ENCODE results near the gene KRTAP13-3. TPM values are rescaled to one million over a fixed set of nuclear protein-coding genes. Genes with fewer than 3 reads are reported as not detected.

The KRTAP13-3 gene, protein sequence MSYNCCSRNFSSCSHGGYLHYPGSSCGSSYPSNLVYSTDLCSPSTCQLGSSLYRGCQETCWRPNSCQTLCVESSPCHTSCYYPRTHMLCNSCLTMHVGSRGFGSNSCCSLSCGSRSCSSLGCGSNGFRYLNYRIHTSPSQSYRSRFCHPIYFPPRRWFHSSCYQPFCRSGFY
- total RNA-seq: not detected

DNA sequence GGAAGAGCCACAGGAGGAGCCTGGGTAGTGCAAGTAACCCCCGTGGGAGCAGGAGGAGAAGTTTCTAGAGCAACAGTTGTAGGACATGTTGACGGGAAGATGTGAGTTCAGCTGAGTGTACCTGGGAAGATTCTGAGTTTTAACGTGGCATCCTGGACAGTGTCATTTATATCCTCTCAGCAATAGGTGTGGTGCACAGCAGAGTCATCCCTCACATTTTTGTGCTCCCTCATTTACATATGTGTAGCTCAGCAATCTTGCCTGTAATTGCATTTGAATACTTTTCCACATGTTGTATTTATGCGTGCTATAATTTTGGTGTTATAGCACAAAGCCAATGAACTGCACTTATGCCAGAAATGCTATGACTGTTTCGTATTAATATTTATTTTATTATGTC is at the start of gene KRTAP13-3:
Gene KRTAP13-3 (minus strand): TSS at position 101 of the 400 bp plus-strand sequence. CDS start 14 bp downstream, at position 87.
- no peak within 1 kb of the TSS for H3K4me3 ChIP-seq
- ATAC-seq (replicated peaks in 6 of 8): no peak
- in situ Hi-C loops (cut with MboI; ENCODE audit: low pct_unique_long_range_greater_than_20kb in 2 of 9, low sequenced_read_pairs in 9 of 9, unreplicated experiment in 9 of 9): no loop called here
- no peak within 1 kb of the TSS for H3K27ac ChIP-seq
- WGBS, 10 experiments: 29 to 86% (median 67%) methylated on average over 1 to 3 of the region's 5 CpGs; no CpG with 5 or more reads in 1 of the 10 experiments
- no peaks in the 10 kb centered on the region for H3K4me1 ChIP-seq (replicated peaks in 1 of 2)

DNA sequence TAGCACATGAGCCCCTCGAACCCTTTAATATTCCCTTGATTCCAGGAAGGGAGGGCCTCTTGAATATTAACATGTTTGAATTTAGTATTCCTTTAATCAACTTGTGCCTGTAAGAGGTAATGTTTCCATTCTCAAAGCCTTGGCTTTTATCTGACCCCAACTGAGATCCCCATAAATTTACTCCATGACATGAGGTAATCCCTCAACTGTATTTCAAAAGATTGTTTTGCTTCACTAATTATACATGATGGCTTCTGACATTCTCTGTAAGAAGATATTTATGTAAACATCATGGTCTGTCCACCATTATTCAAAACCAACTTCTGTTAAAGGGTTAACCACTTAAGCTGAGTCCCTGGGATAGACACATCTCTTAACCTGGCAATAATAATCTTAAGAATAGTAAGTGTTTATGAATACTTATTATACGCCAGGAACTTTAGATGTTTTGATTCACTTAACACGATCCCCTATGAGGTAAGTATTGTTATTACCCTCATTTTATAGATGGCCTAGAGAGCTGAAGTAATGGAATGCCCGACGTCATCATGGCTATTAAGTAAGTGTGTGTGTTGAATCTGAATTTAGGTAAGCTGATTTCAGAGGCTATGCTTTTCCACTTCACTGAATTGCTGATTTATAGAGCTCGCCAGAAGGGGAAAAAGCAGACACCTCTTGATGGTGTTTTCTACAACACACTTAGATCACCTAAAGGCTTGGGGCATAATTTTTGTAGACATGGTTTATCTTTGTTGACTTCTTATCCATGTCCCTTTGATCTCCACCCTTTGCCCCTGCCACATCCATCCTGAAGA is 43.4 kb upstream of the KRTAP13-3 start:
- peak in 5 of 8 experiments; percentile 88 to 95 (median 89) for ATAC-seq (replicated peaks in 6 of 8)
- in situ Hi-C loops (cut with MboI; ENCODE audit: low pct_unique_long_range_greater_than_20kb in 2 of 9, low sequenced_read_pairs in 9 of 9, unreplicated experiment in 9 of 9): no loop called here

DNA sequence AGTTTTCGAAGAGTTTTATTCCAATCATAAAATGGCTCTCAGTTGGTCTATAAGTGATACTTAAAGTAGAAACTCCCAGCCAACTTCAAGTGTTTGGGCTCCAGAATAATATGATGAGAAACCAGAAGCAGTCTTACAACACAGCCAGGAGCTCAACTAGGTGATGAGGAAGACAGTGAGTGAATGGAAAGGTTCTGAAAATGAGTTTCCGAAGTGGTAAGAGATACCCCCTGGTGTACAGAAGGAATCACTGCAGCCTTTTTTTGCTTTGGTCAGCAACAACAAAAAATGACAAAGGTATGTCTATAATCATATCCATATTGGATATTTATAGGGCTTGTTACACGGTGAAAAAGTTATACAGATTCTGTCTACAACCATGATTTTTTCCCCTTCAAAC is 38.0 kb upstream of the KRTAP13-3 start:
- ATAC-seq (replicated peaks in 6 of 8): no peak
- no peak overlapping the region for H3K4me3 ChIP-seq
- H3K27ac ChIP-seq: no peak overlapping the region
- WGBS, 10 experiments: 0 to 100% (median 53%) methylated on average over 1 to 3 of the region's 3 CpGs
- in situ Hi-C loops (cut with MboI; ENCODE audit: low pct_unique_long_range_greater_than_20kb in 2 of 9, low sequenced_read_pairs in 9 of 9, unreplicated experiment in 9 of 9): no loop called here
- H3K4me1 ChIP-seq (replicated peaks in 1 of 2): peaks cover 4 to 12% of the 10 kb centered on the region in 2 donors

More for the DNA sequence above, 43.4 kb upstream of the KRTAP13-3 start:
- Histone ChIP-seq H3K4me3 (no peak overlapping the region), H3K4me1 (replicated peaks in 1 of 2) (peaks cover 17 to 24% of the 10 kb centered on the region in 2 donors), H3K27ac (peak overlapping the region; percentile 24 to 26)
- 0 to 83% (median 41%) methylated on average over 1 to 5 of the region's 6 CpGs for WGBS, 10 experiments

DNA sequence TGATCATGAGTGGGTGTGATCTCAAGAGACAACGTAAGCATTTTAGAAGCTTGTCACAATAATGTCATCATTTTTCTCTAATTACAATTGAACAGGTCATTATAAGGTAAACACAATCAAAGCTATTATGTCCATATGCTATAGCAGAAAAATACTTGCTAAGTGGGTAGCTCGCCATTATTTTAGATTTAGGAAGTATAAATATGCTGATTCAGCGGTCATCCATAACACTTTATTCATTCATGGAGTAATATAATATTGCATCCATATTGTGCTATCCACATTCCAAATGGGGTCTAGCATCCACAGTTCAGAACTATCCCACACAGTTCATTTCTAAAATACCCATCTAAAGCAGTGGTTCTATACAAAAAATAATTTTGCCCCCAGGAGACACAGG is 22.8 kb upstream of the KRTAP13-3 start:
- H3K27ac ChIP-seq: no peak overlapping the region
- H3K4me1 ChIP-seq (replicated peaks in 1 of 2): no peaks in the 10 kb centered on the region
- ATAC-seq (replicated peaks in 6 of 8): no peak
- in situ Hi-C loops (cut with MboI; ENCODE audit: low pct_unique_long_range_greater_than_20kb in 2 of 9, low sequenced_read_pairs in 9 of 9, unreplicated experiment in 9 of 9): no loop called here
- H3K4me3 ChIP-seq: no peak overlapping the region
- 8 to 100% (median 94%) methylated on average over 1 to 3 of the region's 3 CpGs; no CpG with 5 or more reads in 1 of the 10 experiments for WGBS, 10 experiments

DNA sequence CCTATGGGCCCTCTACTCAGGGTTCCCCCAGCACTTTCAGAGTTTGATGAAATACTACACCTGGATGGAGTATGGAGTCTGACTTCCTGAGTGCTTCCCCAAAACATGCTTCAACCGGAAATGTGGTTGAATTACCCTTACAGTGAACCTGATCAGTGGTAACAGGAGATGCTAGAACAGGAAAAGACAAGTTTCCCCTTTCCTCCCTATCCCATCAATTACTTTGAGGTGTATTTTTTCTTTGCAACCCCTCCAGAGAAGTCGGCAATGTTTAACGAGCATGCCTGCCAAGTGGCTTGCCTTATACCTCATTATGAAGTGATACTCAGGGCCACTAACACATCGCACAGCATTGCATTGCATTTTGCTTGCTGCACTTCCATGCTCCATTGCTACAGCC is 21.3 kb upstream of the KRTAP13-3 start:
- Histone ChIP-seq H3K27ac (no peak overlapping the region), H3K4me3 (no peak overlapping the region), H3K4me1 (replicated peaks in 1 of 2) (no peaks in the 10 kb centered on the region)
- in situ Hi-C loops (cut with MboI; ENCODE audit: low pct_unique_long_range_greater_than_20kb in 2 of 9, low sequenced_read_pairs in 9 of 9, unreplicated experiment in 9 of 9): no loop called here
- no peak for ATAC-seq (replicated peaks in 6 of 8)
- WGBS, 10 experiments: 14 to 100% (median 67%) methylated on average over 2 to 4 of the region's 4 CpGs; no CpG with 5 or more reads in 3 of the 10 experiments

DNA sequence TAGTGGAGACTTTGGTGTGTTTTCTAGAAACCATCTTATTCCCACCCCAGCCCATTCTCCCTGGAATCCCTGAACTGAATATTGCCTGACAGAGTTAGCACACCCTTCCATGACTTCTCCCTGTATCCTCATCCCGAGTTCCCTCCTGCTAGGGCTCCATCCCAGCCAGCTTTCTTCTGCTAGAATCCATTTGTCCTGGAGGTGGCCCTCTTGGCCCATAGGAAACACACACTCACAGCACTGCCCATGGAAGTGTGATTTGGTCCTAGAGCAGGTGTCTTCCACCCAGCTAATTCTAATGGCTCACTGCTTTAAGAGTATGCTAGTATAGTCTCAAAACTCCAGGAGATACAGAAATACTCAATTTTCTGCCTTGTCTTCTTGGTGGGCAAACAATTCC is 18.5 kb upstream of the KRTAP13-3 start:
- WGBS, 10 experiments: 0 to 100% (median 60%) methylated on average over 1 of the region's 1 CpG; no CpG with 5 or more reads in 5 of the 10 experiments
- no peak overlapping the region for H3K4me3 ChIP-seq
- ATAC-seq (replicated peaks in 6 of 8): no peak
- H3K4me1 ChIP-seq (replicated peaks in 1 of 2): no peaks in the 10 kb centered on the region
- in situ Hi-C loops (cut with MboI; ENCODE audit: low pct_unique_long_range_greater_than_20kb in 2 of 9, low sequenced_read_pairs in 9 of 9, unreplicated experiment in 9 of 9): no loop called here
- no peak overlapping the region for H3K27ac ChIP-seq

DNA sequence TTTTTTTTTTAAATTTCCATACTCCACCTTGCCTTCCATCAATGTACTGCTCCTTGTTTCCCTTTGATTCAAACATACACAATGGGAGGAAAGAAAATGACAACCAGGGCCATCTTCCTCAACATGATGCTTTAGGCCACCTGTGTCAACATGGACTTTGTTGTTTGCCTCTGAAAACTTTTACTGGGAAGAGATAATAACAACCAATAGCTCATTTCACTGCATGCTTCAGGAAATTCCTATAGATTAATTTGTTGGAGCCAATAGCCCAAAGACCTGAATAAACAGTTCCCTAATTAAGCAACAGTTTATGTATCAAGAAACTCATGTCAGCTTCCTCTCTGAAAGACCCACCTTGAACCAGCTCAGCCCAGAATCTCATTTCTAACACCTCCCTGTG is 17.5 kb upstream of the KRTAP13-3 start:
- no peak overlapping the region for H3K4me3 ChIP-seq

DNA sequence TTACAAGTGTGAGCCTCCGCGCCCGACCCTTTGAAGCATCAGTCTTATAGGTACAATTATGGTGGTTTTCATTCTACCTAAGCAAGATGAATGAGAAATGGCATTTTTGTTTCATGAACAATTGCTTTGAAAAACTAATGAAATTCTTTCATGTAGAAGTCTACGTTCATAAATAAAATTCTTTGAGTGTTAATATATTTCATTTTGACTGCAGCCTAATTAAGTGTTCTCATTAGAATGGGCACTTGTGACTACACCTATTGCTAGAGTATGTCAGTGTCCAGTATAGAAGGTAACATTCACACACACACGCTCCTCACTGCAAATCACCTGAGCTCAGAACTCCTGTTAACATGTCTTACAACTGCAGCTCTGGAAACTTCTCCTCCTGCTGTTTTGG is 14.2 kb upstream of the KRTAP13-3 start, which contains the start of gene KRTAP15-1:
Gene KRTAP15-1 (plus strand): TSS at position 301 of the 400 bp plus-strand sequence. CDS start 53 bp downstream, at position 354.
- Histone ChIP-seq H3K4me3 (no peak within 1 kb of the TSS), H3K27ac (no peak within 1 kb of the TSS), H3K4me1 (replicated peaks in 1 of 2) (peaks cover 0 to 6% of the 10 kb centered on the region in 2 donors)
- no peak for ATAC-seq (replicated peaks in 6 of 8)
- WGBS, 10 experiments: 20 to 100% (median 98%) methylated on average over 1 to 5 of the region's 5 CpGs; no CpG with 5 or more reads in 2 of the 10 experiments
- in situ Hi-C loops (cut with MboI; ENCODE audit: low pct_unique_long_range_greater_than_20kb in 2 of 9, low sequenced_read_pairs in 9 of 9, unreplicated experiment in 9 of 9): no loop called here

More for the DNA sequence above, 17.5 kb upstream of the KRTAP13-3 start:
- H3K27ac ChIP-seq: no peak overlapping the region
- in situ Hi-C loops (cut with MboI; ENCODE audit: low pct_unique_long_range_greater_than_20kb in 2 of 9, low sequenced_read_pairs in 9 of 9, unreplicated experiment in 9 of 9): no loop called here
- peaks cover 0 to 3% of the 10 kb centered on the region in 2 donors for H3K4me1 ChIP-seq (replicated peaks in 1 of 2)
- ATAC-seq (replicated peaks in 6 of 8): no peak

DNA sequence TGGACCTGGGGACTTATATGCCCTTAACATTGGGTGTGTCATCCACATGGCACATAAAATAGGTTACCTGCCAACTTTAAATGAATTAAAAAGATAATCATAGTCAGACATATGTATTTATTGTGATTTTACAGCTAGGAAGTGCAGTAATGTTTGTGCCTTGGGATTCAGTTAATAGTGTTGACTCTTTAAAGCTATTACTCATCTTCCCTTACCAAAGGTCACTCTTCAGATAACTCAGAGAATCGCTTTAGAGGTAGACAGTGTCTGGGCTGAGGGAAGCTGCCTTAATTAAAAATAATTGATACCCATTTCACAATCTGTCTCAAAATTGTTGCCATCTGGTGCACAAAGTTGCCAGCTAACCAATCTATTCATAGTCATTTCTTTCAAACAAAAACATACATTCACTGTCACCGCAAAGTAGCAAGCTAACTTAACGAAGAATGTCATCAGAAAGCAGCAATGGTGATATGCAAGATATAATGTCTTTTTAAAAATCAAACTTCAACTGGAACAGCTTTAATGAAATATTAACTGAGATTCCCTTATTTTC is 11.4 kb upstream of the KRTAP13-3 start:
- in situ Hi-C loops (cut with MboI; ENCODE audit: low pct_unique_long_range_greater_than_20kb in 2 of 9, low sequenced_read_pairs in 9 of 9, unreplicated experiment in 9 of 9): no loop called here
- Histone ChIP-seq H3K4me1 (replicated peaks in 1 of 2) (peaks cover 0 to 6% of the 10 kb centered on the region in 2 donors), H3K27ac (no peak overlapping the region), H3K4me3 (no peak overlapping the region)
- peak in 3 of 8 experiments; percentile 24 to 63 (median 51) for ATAC-seq (replicated peaks in 6 of 8)
- 0 to 100% (median 59%) methylated on average over 1 to 3 of the region's 3 CpGs for WGBS, 10 experiments

DNA sequence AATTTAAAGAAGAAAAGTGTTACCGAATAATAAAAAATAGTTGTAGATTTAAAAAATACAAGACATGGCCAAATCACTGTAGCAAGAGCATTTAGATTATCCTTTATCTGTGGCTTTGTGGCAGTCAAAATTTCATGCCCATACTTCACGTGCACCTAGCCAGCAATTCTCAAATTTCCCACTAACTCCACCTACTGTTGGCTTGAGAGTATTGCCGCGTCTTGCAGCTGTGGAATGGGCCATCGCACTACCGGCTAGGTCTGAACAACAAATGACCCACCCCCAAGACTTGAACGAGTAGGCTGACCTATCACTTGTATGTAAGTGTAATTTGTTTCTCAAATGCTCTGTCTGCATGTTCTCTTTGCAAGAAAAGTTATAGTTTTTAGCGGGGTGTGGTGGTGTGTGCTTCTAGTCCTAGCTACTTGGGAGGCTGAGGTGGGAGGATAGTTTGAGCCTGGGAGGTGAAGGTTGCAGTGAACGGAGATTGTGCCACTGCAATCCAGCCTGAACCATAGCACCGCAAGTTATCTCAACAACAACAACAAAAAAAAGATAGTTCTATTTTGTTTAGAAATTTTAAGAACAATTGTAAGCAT is 8.4 kb upstream of the KRTAP13-3 start:
- in situ Hi-C loops (cut with MboI; ENCODE audit: low pct_unique_long_range_greater_than_20kb in 2 of 9, low sequenced_read_pairs in 9 of 9, unreplicated experiment in 9 of 9): no loop called here
- ATAC-seq (replicated peaks in 6 of 8): peak in 3 of 8 experiments; percentile 65 to 78 (median 70)
- H3K4me3 ChIP-seq: no peak overlapping the region
- peaks cover 0 to 6% of the 10 kb centered on the region in 2 donors for H3K4me1 ChIP-seq (replicated peaks in 1 of 2)
- WGBS, 10 experiments: 5 to 85% (median 58%) methylated on average over 3 to 10 of the region's 10 CpGs
- no peak overlapping the region for H3K27ac ChIP-seq

DNA sequence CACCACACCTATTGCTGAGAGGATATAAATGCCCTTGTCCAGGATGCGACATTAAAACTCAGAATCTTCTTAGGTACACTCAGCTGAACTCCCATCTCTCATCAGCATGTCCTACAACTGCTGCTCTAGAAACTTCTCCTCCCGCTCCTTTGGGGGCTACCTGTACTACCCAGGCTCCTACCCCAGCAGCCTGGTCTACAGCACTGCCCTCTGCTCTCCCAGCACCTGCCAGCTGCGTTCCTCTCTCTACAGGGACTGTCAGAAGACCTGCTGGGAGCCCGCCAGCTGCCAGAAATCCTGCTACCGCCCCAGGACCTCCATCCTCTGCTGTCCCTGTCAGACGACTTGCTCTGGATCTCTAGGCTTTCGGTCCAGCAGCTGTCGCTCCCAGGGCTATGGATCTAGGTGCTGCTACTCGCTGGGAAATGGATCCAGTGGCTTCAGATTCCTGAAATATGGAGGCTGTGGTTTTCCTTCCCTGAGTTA is 4.5 kb upstream of the KRTAP13-3 start, which contains the start of gene KRTAP13-4:
Gene KRTAP13-4 (plus strand): TSS at position 51 of the 486 bp plus-strand sequence. CDS start 56 bp downstream, at position 107.
- Histone ChIP-seq H3K4me1 (replicated peaks in 1 of 2) (no peaks in the 10 kb centered on the region), H3K4me3 (no peak within 1 kb of the TSS), H3K27ac (no peak within 1 kb of the TSS)
- no peak for ATAC-seq (replicated peaks in 6 of 8)
- WGBS, 10 experiments: 0 to 100% (median 76%) methylated on average over 1 to 5 of the region's 9 CpGs; no CpG with 5 or more reads in 2 of the 10 experiments
- in situ Hi-C loops (cut with MboI; ENCODE audit: low pct_unique_long_range_greater_than_20kb in 2 of 9, low sequenced_read_pairs in 9 of 9, unreplicated experiment in 9 of 9): no loop called here

DNA sequence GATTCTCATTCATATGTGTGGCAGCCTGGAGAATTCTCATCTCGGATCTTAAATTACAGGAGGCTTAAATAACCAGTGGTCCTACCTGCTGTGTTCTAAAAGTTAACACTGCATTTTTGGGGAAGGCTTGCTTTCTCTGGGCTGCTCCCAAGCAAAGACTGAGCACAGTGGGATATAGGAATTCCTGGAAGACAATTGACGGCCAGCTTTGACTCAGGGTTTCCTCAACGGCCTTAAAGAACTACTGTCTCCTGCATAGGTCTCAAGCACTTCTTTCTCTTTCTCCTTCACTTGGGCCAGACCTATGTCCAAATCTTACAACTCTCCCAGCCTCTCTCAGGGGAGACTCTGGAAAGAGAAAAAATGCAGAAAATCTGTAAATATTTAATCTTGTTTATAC is 1.0 kb upstream of the KRTAP13-3 start:
- no peak overlapping the region for H3K4me3 ChIP-seq
- no peaks in the 10 kb centered on the region for H3K4me1 ChIP-seq (replicated peaks in 1 of 2)
- 0 to 56% (median 0%) methylated on average over 1 to 3 of the region's 3 CpGs; no CpG with 5 or more reads in 1 of the 10 experiments for WGBS, 10 experiments
- H3K27ac ChIP-seq: no peak overlapping the region
- in situ Hi-C loops (cut with MboI; ENCODE audit: low pct_unique_long_range_greater_than_20kb in 2 of 9, low sequenced_read_pairs in 9 of 9, unreplicated experiment in 9 of 9): no loop called here
- ATAC-seq (replicated peaks in 6 of 8): no peak

DNA sequence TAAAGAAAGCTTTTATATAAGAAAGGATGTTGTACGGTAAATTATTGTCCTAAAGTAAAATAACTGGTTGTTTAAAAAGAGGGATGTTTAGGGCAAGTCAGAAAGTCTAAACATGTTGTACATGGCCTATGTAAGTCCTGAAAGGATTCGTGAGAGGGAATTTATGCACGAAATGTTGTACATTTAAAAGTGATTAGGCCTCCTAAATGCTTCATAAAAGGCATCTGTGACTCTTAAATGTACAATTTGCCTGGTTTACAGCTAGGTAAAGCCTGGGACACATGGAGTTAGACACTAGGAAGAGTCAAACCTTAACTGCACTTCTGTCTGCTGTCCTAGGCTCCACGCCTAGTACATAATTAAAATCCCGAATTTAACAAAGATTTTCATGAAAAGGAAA is 9.7 kb downstream of the KRTAP13-3 start:
- Histone ChIP-seq H3K27ac (no peak overlapping the region), H3K4me3 (no peak overlapping the region), H3K4me1 (replicated peaks in 1 of 2) (no peaks in the 10 kb centered on the region)
- in situ Hi-C loops (cut with MboI; ENCODE audit: low pct_unique_long_range_greater_than_20kb in 2 of 9, low sequenced_read_pairs in 9 of 9, unreplicated experiment in 9 of 9): no loop called here
- WGBS, 10 experiments: 0 to 97% (median 73%) methylated on average over 2 to 5 of the region's 5 CpGs
- ATAC-seq (replicated peaks in 6 of 8): no peak

All from motor neuron (in vitro differentiated cells).